ENCODE data around the gene NPC1L1. TPM values are rescaled to one million over a fixed set of nuclear protein-coding genes. Genes with fewer than 3 reads are reported as not detected.

NPC1L1 gene
- total and polyA plus RNA-seq, 2 of the 13 experiments (the other 11 are each of a cell fraction or from before 2014, with no cell fraction given): 4.8 to 14.5 TPM

GRCh38 chr7:44581879-44582603 is 40.9 kb upstream of the NPC1L1 start, which contains the start of gene TMED4 (continued):
- TF ChIP-seq, protein P1, sequence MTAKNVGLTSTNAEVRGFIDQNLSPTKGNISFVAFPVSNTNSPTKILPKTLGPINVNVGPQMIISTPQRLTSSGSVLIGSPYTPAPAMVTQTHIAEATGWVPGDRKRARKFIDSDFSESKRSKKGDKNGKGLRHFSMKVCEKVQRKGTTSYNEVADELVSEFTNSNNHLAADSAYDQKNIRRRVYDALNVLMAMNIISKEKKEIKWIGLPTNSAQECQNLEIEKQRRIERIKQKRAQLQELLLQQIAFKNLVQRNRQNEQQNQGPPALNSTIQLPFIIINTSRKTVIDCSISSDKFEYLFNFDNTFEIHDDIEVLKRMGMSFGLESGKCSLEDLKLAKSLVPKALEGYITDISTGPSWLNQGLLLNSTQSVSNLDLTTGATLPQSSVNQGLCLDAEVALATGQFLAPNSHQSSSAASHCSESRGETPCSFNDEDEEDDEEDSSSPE (CRISPR knock-in tag; IDR thresholded peaks at IDR 0.05): peak; percentile 49
- TF ChIP-seq ZNF274 (CRISPR knock-in tag; IDR thresholded peaks at IDR 0.05) (no peak), THYN1 (CRISPR knock-in tag; IDR thresholded peaks at IDR 0.05; ENCODE audit: borderline replicate concordance, low read depth) (no peak), NR2C2 (CRISPR knock-in tag; IDR thresholded peaks at IDR 0.05; ENCODE audit: borderline replicate concordance) (peak; percentile 76; the same call in 1 of the 2 replicates), ZNF574 (CRISPR knock-in tag; IDR thresholded peaks at IDR 0.05) (peak; percentile 75), ATF4 (CRISPR knock-in tag; IDR thresholded peaks at IDR 0.05) (0 out of 4 replicates have a peak, but pooled peaks of 1 of the 2 experiments have one; percentile 15), ZNF510 (CRISPR knock-in tag; IDR thresholded peaks at IDR 0.05; ENCODE audit: low read depth) (peak; percentile 17; the same call in 1 of the 2 replicates), ZNF142 (CRISPR knock-in tag; IDR thresholded peaks at IDR 0.05) (0 out of 2 replicates have a peak, but pooled peaks have one; percentile 33), HNF4G (IDR thresholded peaks at IDR 0.05; ENCODE audit: borderline replicate concordance, low read depth, low read length) (no peak), HNF4G (CRISPR knock-in tag; IDR thresholded peaks at IDR 0.05; ENCODE audit: borderline replicate concordance, low read depth) (0 out of 2 replicates have a peak, but pooled peaks have one; percentile 10), GLI4 (CRISPR knock-in tag; IDR thresholded peaks at IDR 0.05; ENCODE audit: borderline replicate concordance) (no peak), ZNF879 (CRISPR knock-in tag; IDR thresholded peaks at IDR 0.05) (no peak), CHD2 (IDR thresholded peaks at IDR 0.05; ENCODE audit: low read depth, low read length) (no peak), PHB2 (IDR thresholded peaks at IDR 0.05; ENCODE audit: partially characterized antibody) (no peak), FOXK1 (CRISPR knock-in tag; IDR thresholded peaks at IDR 0.05; ENCODE audit: borderline replicate concordance, low read depth) (0 out of 2 replicates have a peak, but pooled peaks have one; percentile 36), ZKSCAN8 (CRISPR knock-in tag; IDR thresholded peaks at IDR 0.05; ENCODE audit: borderline replicate concordance) (no peak), CAMTA2 (CRISPR knock-in tag; IDR thresholded peaks at IDR 0.05; ENCODE audit: borderline replicate concordance) (peak; percentile 68; the same call in 1 of the 2 replicates), ZNF331 (CRISPR knock-in tag; IDR thresholded peaks at IDR 0.05) (peak; percentile 20; the same call in 1 of the 2 replicates)

Data from HepG2 (cell line).